OCI-LY3 (cell line): ENCODE results near the gene ERBB2.
A peak's percentile ranks its signal among the peaks of the same experiment; 100 is the strongest.

Experiments used
- H2AFZ ChIP-seq: fragments of 200-600, 300-600 bp; shearing (Covaris generic); 2 replicates; pipeline ENCODE4 v1.6.0; 2014; ENCODE audit warnings: antibody characterized with exemption, low read depth, low read length
- H3K27ac ChIP-seq: fragments of 200-600, 300-600 bp; sonication (generic); 2 replicates; pipeline ENCODE4 v1.5.1; 2014; ENCODE audit warnings: mild to moderate bottlenecking, low read length, moderate library complexity, mixed read lengths
- H3K27me3 ChIP-seq: fragments of 200-600, 300-600 bp; sonication (generic); 2 replicates; pipeline ENCODE4 v1.6.1; 2014; ENCODE audit warnings: low read depth, low read length, mixed read lengths
- H3K36me3 ChIP-seq: fragments of 200-600, 300-600 bp; sonication (generic); replicated peaks from 2 replicates; pipeline ENCODE3; 2014; ENCODE audit warnings: low read depth, low read length, mixed read lengths
- H3K4me1 ChIP-seq: fragments of 300-600, 200-600 bp; sonication (generic); 2 replicates; pipeline ENCODE4 v1.6.1; 2014; ENCODE audit warnings: low read length, mixed read lengths
- H3K4me2 ChIP-seq: fragments of 200-600, 300-600 bp; sonication (generic); 2 replicates; pipeline ENCODE4 v1.6.1; 2014; ENCODE audit warnings: low read length, mixed read lengths
- H3K4me3 ChIP-seq: fragments of 300-600, 200-600 bp; sonication (generic); 2 replicates; pipeline ENCODE4 v1.5.1; 2014; ENCODE audit warnings: antibody characterized with exemption, mild to moderate bottlenecking, low read length, moderate library complexity
- H3K79me2 ChIP-seq: fragments of 300-600, 200-600 bp; shearing (Covaris generic); 2 replicates; pipeline ENCODE4 v1.6.1; 2014; ENCODE audit warnings: mild to moderate bottlenecking, low read length, mixed read lengths
- H3K9ac ChIP-seq: fragments of 300-600, 200-600 bp; shearing (Covaris generic); 2 replicates; pipeline ENCODE4 v1.6.0; 2014; ENCODE audit warnings: mild to moderate bottlenecking, low read length, moderate library complexity
- H3K9me3 ChIP-seq: fragments of 200-600, 300-600 bp; shearing (Covaris generic); 2 replicates; pipeline ENCODE4 v1.6.1; 2014; ENCODE audit warnings: low read length, mixed read lengths; ENCODE audit not compliant: insufficient read depth
- H4K20me1 ChIP-seq: fragments of 200-600, 300-600 bp; sonication (generic); 2 replicates; pipeline ENCODE4 v1.6.1; 2016; ENCODE audit warnings: low read length, mixed read lengths; ENCODE audit not compliant: insufficient read depth
- CTCF ChIP-seq: fragments of 200-600, 300-600 bp; sonication (generic); IDR thresholded peaks from 2 replicates; pipeline ENCODE4 v1.5.1; 2014; ENCODE audit warnings: antibody characterized with exemption, low read length, low read depth
- EZH2phosphoT487 ChIP-seq: fragments of 200-600 bp; shearing (Covaris generic); IDR thresholded peaks from 2 replicates; pipeline ENCODE4 v1.6.1; 2018; ENCODE audit warnings: antibody characterized with exemption, mixed run types, low read depth

The ERBB2 gene

GRCh38 chr17:39663688-39664580, 35.9 kb upstream of the ERBB2 start:
- Histone ChIP-seq H3K4me1 (peaks cover 56% of the 10 kb centered on the region), H3K27me3 (peaks cover 6% of the 10 kb centered on the region), H3K4me3 (no peak overlapping the region), H3K9ac (no peak overlapping the region; the same call in 1 of the 2 replicates), H3K79me2 (no peaks in the 10 kb centered on the region), H2AFZ (no peak overlapping the region), H3K36me3 (peaks cover 4% of the 10 kb centered on the region), H4K20me1 (no peaks in the 10 kb centered on the region), H3K27ac (peak overlapping the region; percentile 38; the same call in 1 of the 2 replicates), H3K9me3 (no peaks in the 10 kb centered on the region), H3K4me2 (no peak overlapping the region)
- TF ChIP-seq EZH2phosphoT487 (no peak), CTCF (no peak)

- Histone ChIP-seq H2AFZ (no peak within 1 kb of the TSS), H3K36me3 (peaks cover 4% of the 10 kb centered on the region), H3K79me2 (no peaks in the 10 kb centered on the region), H3K4me3 (peak within 1 kb of the TSS; percentile 47; the same call in 1 of the 2 replicates), H3K4me1 (peaks cover 47% of the 10 kb centered on the region), H3K27ac (peak within 1 kb of the TSS; percentile 38), H3K4me2 (peak within 1 kb of the TSS; percentile 60), H3K27me3 (peaks cover 6% of the 10 kb centered on the region), H4K20me1 (no peaks in the 10 kb centered on the region), H3K9me3 (no peaks in the 10 kb centered on the region), H3K9ac (peak within 1 kb of the TSS; percentile 46; the same call in 1 of the 2 replicates)
- TF ChIP-seq CTCF (no peak), EZH2phosphoT487 (no peak)
Observed at GRCh38 chr17:39664581-39665561, 35.0 kb upstream of the ERBB2 start, which contains the start of gene TCAP. TCAP (plus strand) TSS chr17:39665349; CDS start chr17:39665360, 11 bp downstream.

- H3K4me2 ChIP-seq, result peak overlapping the region; percentile 60
- H3K27ac ChIP-seq, result no peak overlapping the region
- peak overlapping the region; percentile 47; the same call in 1 of the 2 replicates for H3K4me3 ChIP-seq
- H3K4me1 ChIP-seq, result peaks cover 42% of the 10 kb centered on the region
- no peaks in the 10 kb centered on the region for H3K36me3 ChIP-seq
- H3K9me3 ChIP-seq, result no peaks in the 10 kb centered on the region
- H3K79me2 ChIP-seq, result no peaks in the 10 kb centered on the region
- peaks cover 6% of the 10 kb centered on the region for H3K27me3 ChIP-seq
- TF ChIP-seq CTCF (peak; percentile 20; the same call in 1 of the 2 replicates), EZH2phosphoT487 (no peak)
- H4K20me1 ChIP-seq, result no peaks in the 10 kb centered on the region
- H3K9ac ChIP-seq, result peak overlapping the region; percentile 46; the same call in 1 of the 2 replicates
- no peak overlapping the region for H2AFZ ChIP-seq
Observed at GRCh38 chr17:39665642-39666224, 34.1 kb upstream of the ERBB2 start.
